ENCODE measurements around the gene CGRRF1.

The CGRRF1 gene

DNA sequence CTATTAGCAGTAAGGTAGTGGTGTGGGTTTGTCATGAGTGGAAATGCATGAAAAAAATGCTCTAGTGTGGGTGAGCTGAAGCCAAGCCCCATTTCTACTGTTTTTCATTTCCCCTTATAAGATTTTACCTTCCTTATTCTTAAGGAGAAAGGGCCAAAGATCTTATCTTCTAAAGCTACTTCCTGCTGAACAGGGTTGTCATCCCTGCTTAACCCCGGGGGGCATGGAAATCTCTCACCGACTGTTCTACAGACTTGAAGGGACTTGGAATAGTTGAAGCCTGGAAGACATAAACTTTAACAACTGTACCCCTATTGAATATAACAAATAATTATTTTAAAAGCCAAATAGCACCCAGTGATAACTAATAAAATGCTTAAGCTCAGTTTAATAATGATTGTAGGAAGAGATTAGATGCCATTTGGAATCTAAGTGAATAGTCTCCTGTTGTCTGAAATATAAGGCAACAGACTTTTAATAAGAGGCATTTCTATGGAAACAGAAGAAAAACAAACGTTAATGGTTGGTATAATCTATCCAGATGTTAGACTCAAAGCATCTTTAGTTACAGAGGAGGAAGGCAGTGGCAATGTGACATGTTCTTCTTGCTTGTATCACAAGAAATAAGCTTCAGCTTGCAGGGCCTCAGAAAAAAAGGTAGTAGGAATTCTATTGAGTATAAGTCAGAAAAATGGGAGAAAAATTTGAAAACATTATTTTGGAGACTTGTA lies 19.1 kb upstream of the CGRRF1 start:
- DNase-seq, result no peak

GRCh38 chr14:54493293-54493692 lies 16.4 kb upstream of the CGRRF1 start:
- no peak for DNase-seq

DNA sequence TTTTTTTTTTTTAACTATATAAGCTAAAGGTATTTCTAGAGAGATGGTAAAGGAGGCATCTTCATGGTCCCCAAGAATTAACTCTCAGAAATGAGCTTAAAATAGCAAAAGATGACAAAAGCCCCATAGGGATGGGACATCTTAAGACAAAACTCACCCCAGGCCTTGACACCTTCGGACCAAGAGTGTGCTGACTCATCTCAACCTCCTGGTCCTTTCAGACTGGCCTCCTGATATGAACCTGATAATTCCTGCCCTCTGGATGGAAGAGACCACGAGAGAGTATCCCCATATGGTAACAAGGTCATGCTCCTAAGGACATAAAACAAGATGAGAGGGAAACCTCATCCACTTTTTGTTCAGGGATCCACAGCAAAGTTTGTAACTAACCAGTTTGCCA lies 12.5 kb upstream of the CGRRF1 start:
- DNase-seq, result no peak

- DNase-seq, result no peak
Measured at GRCh38 chr14:54498095-54498531, 11.6 kb upstream of the CGRRF1 start.

DNA sequence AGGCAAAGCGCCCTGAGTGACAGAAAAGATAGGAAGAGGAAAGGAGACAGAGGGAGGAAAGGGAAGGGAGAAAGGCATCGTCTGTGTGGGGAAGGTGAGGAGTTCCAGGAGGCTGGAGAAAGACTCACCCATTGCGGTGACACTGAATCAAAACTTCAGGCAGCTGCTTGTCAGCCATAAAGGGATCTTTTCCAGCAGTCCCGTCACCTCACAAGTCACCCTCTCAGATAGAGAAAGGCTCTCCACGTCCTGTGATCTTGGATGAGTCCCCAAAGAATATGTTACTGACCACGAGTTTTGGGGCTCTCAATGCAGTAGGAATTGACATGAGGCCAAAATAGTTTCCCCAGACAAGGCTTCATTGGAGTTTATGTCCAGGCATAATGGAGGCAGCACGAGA lies 11.1 kb upstream of the CGRRF1 start:
- DNase-seq, result no peak

DNA sequence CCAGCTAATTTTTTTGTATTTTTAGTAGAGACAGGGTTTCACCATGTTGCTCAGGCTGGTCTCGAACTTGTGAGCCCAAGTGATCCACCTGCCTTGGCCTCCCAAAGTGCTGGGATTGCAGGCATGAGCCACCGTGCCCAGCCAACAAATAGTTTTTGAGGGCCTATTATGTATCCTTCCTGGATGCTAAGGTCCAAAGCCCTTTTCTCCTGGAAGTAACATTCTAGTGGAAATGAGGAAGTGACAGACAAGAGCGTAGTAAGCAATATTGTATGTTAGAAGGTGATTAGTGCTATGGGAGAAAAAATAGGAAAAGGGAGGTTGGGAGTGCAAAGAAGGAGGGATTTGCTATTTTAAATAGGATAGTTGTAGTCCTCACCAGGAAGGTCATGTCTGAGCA lies 9.0 kb upstream of the CGRRF1 start:
- no peak for DNase-seq

GRCh38 chr14:54501480-54501879 lies 8.2 kb upstream of the CGRRF1 start:
- no peak for DNase-seq

GRCh38 chr14:54502602-54503001 lies 7.1 kb upstream of the CGRRF1 start:
- DNase-seq, result peak; percentile 25

GRCh38 chr14:54503486-54503885 lies 6.2 kb upstream of the CGRRF1 start:
- no peak for DNase-seq

DNA sequence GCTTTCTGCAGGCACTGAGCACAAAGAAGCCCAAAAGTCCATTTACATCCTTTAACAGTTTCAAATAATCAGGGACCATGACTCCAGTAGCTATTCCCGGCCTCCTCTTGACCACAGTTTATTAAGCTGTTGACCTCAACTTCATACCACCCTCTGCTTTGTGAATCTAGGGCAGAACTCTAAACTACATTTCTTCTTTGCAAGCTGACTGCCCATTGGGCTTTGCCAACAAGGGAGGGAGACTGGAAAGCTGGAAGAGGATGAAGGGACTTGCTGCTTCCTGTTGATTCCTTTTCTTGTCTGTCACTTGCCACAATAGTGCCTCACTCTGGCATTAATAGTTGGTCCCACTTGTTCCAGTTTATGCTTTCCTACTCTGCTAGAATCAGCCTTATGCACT lies 2.7 kb downstream of the CGRRF1 start:
- no peak for DNase-seq

DNA sequence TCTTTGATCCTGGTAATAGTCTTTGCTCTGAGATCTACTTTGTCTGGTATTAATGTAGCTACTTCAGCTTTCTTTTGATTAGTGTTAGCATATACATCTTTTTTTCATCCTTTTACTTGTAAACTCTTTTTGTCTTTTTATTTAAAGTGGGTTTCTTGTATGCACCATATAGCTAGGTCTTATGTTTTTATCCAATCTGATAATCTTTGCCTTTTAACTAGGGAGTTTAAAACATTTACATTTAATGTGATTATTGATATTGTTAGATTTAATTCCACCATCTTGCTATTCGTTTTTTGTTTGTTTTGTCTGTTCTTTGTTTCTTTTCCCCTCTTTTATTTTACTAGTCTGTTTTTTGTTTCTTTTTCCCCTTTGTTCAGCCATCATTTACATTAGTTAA lies 6.0 kb downstream of the CGRRF1 start:
- no peak for DNase-seq

GRCh38 chr14:54516709-54517108 lies 7.0 kb downstream of the CGRRF1 start:
- DNase-seq, result peak; percentile 30

DNA sequence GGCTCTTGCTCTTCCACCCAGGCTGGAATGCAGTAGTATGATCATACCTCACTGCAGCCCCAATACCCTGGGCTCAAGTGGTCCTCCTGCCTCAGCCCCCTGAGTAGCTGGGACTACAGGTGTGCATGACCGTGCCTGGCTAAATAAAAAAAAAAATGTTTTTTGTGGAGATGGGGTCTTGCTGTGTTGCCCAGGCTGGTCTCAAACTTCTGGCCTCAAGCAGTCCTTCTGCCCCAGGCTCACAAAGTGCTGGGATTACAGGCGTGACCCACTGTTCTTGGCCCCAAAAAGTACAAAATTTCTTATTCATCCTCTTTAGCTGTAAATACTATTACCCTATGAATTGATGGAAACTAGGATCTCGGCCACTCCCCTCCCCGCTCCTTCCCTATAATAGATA lies 14.7 kb downstream of the CGRRF1 start:
- DNase-seq, result no peak

GRCh38 chr14:54528973-54529372 lies 19.3 kb downstream of the CGRRF1 start:
- no peak for DNase-seq

- no peak for DNase-seq
Measured at GRCh38 chr14:54529811-54530210, 20.1 kb downstream of the CGRRF1 start.

DNA sequence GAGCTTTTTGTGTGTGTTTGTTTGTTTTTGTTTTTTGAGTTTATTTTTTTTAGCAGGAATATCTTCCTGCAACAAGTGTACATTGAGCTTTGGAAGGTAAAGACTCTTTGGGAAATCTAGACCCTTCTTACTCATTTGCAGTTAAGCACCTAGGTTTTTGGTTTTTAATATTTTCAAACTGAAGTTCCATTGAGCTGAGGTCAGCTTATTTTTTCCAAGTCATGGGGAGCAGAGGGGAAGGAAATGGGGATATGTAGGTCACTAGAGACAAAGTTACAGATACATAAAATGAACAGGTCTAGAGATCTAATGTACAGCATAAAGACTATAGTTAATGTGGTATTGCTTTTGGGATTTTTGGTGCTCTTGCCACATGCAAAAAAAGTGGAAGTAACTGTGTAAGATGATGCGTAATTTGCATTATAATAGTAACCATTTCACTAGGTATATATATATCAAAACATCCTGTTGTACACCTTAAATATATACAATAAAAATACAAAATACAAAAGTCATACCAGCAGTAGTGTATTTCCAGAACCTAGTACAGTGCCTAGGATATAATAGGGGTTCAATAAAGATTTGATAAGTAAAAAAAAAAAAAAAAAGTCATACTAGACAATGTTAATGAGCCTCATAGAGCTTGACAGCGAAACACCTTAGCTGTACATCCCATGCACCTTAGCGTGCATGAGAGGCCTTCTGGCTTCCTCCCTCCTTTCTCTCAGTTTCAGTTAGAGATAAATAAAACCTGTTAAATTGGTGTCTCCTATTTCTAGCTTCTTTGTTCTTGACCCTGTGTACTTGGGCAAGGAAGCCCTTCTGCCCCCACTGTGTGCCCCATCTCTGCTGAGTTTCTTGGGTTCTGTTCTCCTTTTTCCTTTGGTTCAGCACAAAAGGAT lies 22.7 kb downstream of the CGRRF1 start:
- DNase-seq, result no peak

GRCh38 chr14:54533100-54533499 lies 23.4 kb downstream of the CGRRF1 start:
- DNase-seq, result no peak

DNA sequence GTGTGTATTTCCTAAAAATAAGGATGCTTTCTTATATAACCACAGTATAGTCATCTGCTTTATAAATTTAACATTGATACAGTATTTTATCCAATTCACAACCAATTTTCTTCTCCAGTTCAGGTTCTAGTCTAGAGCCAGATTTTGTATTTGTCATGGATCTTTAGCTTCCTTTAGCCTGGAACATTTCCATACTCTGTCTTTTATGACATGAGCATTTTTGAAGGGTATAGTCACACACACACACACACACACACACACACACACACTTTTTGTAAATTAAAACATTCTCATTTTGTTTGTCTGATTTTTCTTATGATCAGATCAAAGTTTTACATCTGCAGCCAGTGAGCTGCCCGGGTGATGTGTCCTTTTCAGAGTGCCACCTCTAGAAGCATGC lies 25.4 kb downstream of the CGRRF1 start:
- DNase-seq, result no peak

DNA sequence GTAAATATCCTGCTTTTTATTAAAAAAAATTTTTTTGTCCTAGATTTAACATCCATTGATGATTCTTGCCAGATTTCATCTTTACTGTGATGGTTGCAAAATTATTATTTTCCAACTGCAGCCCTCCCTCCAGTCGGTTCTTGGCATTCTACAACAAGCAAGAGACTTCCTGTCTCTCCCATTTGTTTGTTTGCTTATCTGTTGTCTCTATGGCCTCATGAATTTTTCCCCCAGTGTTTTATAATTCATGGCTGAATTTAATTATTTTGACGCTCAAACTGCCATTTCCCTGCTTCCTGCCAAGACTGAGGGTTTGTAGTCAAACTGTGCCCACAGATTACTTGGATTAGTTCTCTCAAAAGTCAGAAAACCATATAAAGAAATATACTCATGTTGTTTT lies 25.9 kb downstream of the CGRRF1 start:
- no peak for DNase-seq

GRCh38 chr14:54537651-54538050 lies 27.9 kb downstream of the CGRRF1 start:
- no peak for DNase-seq

DNA sequence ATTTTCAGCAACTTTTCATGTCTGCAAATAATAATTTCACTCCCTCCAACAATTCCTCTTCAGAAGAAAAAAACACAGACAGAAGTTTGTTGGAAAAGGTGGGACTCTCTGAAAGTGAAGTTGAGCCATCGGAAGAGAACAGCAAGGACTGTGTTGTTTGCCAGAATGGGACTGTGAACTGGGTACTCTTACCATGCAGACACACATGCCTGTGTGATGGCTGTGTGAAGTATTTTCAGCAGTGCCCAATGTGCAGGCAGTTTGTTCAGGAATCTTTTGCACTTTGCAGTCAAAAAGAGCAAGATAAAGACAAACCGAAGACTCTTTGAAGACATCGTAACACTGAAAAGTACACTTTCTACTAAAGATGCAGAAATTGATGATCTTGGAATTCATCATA lies 28.3 kb downstream of the CGRRF1 start:
- no peak for DNase-seq

- no peak for DNase-seq
Measured at GRCh38 chr14:54547583-54547982, 37.9 kb downstream of the CGRRF1 start.

DNA sequence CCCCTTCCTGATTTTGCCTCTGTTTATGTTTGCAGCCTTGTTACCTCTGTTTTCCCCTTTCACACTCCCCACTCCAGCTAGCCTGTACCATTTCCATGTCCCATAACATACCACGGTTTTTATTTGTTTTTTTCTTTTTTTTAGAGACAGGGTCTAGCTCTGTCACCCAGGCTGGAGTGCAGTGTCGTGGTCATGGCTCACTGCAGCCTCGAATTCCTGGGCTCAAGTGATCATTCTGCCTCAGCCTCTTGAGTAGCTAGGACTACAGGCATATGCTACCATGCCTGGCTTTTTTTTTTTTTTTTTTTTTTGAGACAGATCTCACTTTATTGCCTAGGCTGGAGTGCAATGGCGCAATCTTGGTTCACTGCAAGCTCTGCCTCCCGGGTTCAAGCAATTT lies 38.8 kb downstream of the CGRRF1 start:
- DNase-seq, result no peak

DNA sequence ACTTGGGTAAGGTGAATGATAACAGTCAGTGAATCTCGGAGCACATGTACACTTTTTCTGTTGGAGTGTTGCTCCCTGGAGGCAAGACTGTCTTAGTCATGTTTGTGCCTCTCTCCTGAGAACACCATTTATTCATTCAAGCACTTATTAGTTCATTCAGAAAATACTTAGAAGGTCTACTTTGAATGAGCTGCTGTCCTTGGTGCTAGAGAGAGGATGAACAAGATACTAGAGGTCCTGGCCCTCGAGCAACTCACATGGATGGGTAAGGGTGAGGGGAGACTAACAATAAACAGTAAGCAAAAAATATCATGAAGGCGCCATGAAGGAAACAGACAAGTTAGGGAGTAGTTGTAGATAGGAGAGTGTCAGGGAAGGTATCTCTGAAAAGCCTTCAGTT lies 40.2 kb downstream of the CGRRF1 start:
- no peak for DNase-seq

Data from activated CD4-positive, alpha-beta T cell treated with anti-CD3 and anti-CD28 coated beads, Interleukin-10, Interleukin-2, amounts not matched to agents 100 ng/mL and 50 ng/mL, durations not matched to agents 16 hours and 8 hours (primary cell).